Skin of body (tissue), 2 donors: ENCODE results near the gene THBS3. TPM values are rescaled to one million over a fixed set of nuclear protein-coding genes. Genes with fewer than 3 reads are reported as not detected.
"Not testable (repeated sequence)": the region's sequence is repeated elsewhere in the genome, so short reads cannot be mapped to it uniquely, and the experiment has no call there.

Experiments
- DNase-seq: peaks from one replicate; lab custom pipeline; 2025; lab: John Stamatoyannopoulos, UW
- total RNA-seq: library from RNA; depleted of rRNA; stranded (reverse); fragments of >200 nt; gene quantifications from one replicate; pipeline ENCODE4 v1.2.3, GENCODE V29; 2014

Gene THBS3
- total RNA-seq, 1 donor from 2014 or later: 32.5 TPM

DNA sequence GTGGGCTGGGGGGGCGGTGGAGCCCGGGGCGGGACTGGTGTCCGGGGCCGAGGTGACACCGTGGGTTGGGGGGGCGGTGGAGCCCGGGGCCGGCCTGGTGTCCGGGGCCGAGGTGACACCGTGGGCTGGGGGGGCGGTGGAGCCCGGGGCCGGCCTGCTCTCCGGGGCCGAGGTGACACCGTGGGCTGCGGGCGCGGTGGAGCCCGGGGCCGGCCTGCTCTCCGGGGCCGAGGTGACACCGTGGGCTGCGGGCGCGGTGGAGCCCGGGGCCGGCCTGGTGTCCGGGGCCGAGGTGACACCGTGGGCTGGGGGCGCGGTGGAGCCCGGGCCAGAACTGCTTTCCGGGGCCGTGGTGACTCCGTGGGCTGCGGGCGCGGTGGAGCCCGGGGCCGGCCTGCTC lies 17.8 kb downstream of the THBS3 start:
- not testable (repeated sequence) for DNase-seq

DNA sequence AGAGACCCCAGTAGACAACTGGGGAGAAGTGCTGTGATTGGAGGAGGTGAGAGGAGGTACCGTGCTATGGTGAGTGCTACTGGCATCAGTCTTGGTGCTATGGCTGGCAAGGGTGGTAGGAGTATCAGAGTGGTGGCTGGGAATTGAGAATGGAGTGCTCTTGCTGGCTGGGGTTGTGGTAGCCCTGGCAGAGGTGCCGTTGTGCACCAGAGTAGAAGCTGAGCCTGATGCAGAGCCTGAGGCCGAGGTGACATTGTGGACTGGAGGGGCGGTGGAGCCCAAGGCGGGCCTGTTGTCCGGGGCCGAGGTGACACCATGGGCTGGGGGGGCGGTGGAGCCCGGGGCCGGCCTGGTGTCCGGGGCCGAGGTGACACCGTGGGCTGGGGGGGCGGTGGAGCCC lies 19.4 kb downstream of the THBS3 start:
- no peak for DNase-seq

DNA sequence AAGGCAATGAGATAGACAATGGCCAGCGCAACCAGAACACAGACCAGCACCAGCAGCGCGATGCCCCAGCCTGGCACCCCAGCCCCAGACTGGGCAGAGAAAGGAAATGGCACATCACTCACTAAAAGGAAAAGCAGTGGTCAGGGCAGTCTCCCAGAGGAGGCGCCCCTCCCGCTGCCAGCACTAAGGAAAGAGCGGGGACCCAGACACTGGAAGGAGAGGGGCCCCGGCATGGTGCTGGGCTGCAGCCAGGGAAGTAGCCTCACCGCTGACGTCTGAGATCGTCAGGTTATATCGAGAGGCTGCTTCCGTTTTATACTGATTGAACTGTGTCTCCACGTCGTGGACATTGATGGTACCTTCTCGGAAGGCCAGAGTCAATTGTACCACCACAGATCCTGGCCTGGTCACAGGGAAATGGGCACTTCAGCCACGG lies 20.2 kb downstream of the THBS3 start:
- no peak for DNase-seq

DNA sequence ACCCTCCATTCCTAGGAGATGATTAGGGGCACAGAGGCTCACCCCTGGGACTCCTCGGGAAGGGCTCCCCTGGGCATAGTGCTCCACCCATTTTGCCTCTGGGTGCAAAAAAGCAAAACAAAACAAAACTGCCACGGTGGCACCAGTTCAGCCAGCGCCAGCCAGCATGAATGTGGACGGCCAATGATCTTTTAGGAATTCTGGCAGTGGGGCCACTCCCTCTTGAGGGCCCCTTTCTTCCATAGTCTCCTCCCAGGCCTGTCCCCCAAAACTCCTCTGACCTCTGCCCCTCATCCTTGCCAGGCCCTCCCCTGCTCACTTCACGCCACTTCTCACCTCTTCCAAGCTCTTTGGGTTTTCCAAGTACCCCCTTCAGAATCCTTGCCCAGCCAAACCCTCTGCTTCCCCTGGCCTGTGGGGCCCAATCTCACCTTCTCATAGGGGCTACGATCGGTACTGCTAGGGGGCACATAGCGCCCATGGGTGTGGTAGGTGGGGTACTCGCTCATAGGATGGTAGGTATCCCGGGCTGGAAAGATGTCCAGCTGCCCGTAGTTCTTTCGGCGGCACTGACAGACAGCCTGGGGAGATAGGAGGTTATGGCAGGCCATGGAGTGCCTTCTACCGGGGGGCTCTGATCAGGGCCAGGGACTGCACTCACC lies 20.8 kb downstream of the THBS3 start:
- DNase-seq: no peak

DNA sequence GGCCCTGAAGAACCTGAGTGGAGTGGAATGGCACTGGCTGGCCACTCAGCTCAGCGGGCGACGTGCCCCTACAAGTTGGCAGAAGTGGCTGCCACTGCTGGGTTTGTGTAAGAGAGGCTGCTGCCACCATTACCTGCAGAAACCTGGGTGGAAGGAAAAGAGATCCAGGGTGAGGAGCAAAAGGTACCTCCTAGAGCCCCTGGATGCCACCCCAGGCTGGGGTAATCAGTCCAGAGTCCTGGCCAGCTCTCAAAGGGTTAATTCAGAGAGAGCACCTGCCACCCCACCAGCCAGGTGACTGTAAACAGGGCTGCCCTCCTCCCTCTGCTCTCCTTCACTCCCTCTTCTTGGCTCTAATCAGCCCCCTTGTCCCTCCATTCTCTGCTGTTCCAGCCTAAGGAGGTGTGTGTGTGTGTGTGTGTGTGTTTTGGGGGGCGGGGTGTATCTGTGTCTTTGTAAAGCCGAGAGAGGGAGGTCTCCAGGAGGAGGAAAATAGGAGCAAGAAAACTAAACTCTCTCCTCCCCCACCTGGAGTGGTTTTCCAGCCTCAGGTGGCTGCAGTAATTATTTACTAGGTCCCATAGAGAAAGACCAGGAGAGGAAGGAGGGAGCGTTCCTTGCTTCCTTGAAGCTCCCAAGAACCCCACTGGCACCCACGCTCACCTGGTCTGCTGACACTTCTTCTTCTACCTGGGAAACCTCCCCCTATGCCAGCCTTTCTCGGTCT lies 21.5 kb downstream of the THBS3 start:
- no peak for DNase-seq

DNA sequence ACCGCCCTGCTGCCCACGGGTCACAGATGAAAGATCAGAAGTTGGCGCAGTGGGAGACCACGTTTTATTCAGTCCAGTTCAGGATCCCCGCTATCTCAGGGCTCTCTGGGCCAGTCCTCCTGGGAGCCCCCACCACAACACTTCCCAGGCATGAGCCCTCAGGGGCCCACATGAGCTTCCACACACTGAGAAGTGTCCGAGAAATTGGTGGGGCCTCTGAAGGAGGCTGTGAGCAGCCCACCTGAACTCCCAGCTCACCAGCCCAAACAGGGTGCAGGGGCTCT lies 22.0 kb downstream of the THBS3 start:
- DNase-seq: no peak

DNA sequence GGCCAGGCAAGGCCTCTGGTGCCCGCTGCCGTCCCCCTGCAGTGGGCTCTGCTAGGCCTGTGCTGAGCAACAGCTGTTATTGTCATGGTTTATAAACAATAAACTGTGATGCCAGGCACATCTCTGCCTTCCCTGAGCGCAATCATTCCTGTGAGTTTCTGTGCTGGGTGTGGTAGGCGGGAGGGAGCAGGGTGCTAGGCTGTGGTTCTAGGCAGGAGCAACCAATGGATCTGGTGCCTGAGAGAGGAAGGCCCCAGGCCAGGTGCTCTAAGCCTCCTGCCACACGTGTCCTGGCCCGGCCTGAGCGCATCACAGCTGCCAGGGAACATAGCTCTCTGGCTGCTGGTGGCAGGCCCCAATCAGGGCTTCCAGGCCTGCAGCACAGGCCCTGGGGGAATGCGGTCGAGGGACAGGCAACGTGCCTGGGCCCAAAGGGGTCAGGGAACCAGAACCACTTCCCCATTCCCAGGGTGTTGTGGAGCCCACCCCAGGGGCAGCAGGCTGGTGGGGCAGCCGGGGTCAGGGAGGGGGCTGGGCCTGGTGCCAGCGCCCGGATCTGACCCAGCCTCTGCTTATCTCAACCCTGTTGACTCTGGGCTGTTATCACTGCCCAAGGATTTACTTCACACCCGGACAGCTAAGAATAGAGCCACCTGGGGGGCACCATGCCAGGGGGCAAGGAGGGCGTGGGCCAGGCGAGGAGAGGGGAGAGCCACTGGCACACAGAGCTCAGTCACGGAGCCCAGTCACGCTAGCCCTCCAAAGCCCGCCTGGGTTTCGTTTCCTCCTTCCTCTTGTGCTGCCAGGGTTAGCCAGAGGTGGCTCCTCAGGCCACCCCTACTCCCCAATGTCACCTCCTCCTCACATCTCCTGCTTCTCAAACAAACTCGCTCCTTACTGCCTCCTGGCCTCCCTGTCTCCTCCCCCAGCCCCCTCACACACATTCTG lies 22.6 kb downstream of the THBS3 start:
- DNase-seq: no peak

DNA sequence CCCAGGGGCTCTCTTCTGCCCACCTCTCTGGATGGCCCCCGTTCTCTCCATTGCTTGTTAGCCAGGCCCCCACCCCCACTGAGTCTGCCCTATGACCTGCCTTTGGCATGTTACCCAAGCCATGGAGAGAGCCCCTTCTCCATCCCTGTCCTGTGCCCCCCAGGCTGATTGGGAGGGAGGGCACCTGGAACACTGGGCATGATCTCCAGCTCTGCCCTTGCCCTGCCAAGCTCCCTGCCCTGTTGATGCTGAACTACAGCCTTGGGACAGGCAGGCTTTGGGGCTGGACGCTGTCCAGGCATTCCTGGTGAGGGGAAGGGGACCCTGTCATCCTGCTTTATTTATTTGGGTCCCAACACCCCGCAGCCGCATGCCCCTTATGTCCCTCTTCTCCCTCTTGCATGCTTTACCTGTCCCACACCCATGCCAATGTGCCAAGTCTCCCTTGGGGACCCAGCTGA lies 23.3 kb downstream of the THBS3 start:
- no peak for DNase-seq

DNA sequence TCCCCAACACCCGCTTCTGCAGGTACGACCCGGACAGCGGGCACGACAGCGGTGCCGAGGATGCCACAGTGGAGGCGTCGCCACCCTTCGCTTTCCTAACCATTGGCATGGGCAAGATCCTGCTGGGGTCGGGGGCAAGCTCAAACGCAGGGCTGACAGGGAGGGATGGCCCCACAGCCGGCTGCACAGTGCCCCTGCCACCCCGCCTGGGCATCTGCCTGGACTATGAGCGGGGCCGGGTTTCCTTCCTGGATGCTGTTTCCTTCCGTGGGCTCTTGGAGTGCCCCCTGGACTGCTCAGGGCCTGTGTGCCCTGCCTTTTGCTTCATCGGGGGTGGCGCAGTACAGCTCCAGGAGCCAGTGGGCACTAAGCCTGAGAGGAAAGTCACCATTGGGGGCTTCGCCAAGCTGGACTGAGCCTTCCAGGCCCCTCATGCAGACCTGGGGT lies 23.9 kb downstream of the THBS3 start:
- no peak for DNase-seq

DNA sequence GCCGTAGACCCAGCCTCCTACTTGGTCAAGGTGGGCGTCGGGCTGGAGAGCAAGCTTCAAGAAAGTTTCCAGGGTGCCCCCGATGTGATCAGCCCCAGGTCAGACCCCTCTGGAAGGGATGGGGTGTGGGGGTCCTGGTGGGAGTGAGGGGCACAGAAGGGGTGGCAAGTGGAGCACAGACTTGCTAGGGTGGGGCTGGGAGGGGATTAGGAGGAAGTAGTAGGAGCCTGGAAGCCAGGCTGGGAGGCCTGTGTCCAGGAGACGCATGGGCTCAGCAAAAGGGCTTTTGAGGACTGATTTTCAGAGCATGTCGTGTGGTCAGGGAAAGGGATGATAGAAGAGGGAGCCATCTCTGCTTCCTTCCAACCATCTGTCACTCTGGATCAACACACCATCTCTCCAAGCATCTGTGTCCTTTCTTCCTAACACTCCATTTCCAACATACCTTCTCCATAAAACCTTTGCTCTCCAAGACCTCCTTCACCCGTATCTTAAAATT lies 25.6 kb downstream of the THBS3 start:
- DNase-seq: no peak

DNA sequence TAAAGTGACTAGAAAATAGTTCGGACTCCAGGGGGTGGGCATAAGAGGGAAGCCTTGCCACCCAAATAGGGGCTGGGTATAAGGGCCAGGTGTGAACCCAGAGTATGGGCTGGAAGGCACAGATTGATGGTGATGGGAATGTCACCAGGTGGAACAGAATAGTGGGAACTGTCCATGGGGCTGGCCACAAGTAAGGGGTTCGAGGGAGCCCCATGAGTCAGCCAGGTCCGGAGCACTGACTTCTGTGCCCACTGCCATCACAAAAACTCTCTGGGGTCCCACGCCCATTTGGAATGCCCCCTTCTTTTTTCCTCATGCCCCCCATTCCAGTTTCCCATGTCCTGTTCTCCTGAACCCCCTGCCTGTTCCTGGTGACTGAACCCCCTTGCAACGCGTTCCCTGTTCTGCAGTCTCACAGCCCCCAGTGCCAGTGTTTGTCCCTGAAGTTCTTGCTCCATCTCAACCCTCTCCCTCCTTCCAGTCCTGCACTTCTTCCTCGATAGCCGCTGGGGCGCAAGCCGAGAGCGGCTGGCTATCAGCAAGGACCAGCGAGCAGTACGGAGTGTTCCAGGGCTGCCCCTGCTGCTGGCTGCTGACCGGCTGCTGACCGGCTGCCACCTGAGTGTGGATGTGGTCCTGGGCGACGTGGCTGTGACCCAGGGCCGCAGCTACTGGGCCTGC lies 26.2 kb downstream of the THBS3 start:
- no peak for DNase-seq

DNA sequence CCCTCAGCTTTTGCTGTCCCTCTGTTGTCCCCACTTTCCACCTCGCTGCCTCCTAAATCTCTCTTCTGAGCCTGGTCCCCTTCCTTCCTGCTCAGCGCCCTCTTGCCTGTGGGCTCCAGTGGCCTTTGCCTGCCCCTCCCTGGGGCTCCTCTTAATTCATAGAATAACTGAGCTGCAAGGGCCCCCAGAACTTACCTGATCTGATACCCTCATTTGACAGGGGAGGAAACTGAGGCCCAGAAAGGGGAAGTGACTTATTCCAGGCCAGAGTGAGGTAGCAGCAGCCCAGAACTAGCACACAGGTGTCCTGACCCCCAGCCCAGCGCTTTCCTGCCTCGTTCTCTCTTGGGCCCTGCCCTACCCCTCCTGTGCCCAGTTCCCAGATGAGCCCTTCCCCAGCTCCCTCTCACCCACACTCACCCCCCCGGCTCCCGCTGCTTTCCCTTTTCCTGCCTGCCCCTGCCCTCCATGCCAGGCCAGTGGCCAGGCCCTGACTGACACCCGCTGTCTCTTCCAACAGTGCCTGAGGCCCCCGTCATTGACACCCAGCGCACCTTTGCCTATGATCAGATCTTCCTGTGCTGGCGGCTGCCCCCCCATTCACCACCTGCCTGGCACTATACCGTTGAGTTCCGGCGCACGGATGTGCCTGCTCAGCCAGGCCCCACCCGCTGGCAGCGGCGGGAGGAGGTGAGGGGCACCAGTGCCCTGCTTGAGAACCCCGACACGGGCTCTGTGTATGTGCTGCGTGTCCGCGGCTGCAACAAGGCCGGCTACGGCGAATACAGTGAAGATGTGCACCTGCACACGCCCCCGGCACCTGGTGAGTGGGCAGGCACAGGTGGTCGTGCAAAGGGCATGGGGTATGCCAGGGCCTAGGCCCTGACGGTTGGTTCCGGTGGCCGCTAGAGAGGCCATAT lies 28.3 kb downstream of the THBS3 start:
- DNase-seq: no peak

DNA sequence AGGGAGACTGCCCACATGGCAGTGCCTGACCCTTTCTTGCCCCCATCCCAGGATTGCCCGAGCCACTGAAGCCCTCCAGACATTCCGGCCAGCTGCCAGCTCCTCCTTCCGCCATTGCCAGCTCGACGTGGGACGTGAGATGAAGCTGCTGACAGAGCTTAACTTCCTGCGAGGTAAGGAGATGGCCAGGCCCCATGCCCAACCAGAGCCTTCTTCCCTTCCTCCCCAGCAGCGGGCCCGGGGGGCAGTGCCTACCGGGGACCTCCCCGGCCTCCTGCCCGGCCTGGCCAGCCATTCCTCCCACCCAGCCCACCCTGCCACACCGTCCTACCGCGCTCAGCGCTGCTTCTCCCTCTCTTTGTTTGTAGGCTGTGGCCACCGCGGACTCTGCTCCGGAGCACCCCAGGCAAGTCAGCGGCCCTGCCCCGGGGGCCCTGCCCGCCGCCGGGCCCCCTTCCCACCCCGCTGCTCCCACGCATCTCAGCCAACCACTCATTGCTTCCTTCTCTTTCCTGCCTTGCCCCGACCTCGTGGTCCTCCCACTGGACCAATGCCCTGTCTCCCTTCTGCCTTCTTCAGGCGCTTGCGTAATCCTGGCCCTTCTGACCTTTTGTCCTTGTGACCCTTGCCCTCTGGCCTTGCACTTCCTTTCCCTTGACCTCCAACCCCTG lies 29.1 kb downstream of the THBS3 start:
- DNase-seq: no peak

DNA sequence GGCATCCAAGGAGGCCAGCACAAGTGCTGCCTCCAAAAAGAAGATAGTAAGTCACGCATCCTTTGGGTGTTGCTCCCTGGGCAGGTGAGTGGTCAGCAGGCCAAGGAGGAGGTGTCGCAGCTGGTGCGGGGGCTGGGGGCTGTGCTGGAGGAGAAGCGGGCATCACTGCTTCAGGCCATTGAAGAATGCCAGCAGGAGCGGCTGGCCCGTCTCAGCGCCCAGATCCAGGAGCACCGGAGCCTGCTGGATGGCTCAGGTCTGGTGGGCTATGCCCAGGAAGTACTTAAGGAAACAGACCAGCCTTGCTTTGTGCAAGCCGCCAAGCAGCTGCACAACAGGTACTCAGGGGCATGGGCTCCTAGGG lies 29.8 kb downstream of the THBS3 start:
- DNase-seq: no peak

DNA sequence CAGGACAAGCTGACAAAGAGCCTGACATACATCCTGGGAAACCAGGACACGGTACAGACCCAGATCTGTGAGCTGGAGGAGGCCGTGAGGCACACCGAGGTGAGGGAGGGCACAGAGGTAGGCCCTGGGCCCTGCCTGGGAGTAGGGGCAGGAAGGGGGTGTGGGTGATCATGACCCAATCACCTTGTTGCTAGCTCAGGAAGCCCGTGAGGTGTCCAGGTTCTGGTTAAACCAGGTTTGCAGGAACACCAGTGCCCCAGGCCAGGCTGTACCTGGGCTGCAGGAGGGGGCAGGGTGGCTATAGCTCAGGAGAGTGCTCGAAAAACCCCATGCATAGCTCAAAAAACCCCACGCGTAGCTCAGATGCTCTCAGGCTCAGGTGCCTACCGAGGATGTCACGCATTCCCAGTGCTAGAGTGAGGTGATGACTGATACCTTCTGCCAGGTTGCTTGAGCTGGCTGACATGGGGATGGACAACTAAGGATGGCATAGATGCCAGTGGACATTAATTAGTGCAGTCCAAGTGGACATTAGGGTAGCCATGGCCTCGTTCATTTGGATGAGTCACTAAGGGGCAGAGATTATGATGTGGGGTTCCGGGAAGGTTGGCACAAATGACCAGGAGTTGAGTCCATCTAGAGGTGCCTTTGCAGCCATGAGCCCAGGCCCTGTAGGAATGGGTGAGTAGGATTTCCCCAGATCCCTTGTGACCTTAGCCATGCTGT lies 30.3 kb downstream of the THBS3 start:
- no peak for DNase-seq

DNA sequence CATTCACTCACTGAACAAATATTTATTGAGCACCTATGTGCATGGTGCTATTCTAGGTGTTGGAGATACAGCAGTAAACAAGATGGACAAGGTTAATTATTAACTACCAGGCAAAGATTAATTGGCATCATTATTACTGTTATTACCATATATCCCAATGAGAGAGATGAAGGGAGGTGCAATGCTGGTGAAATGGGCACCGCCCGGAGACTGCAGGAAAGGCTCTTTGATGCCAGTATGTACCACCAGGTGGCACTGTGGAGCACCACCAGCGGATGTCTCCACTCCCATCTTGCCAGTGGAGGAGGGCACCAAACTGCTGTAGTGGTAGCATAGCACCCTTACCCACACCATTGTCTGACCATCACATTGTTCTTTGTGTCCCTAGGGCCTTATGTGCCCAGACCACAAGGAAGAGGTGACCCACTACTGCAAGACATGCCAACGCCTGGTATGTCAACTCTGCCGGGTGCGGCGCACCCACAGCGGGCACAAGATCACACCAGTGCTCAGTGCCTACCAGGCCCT lies 31.1 kb downstream of the THBS3 start:
- peak; percentile 36 for DNase-seq

DNA sequence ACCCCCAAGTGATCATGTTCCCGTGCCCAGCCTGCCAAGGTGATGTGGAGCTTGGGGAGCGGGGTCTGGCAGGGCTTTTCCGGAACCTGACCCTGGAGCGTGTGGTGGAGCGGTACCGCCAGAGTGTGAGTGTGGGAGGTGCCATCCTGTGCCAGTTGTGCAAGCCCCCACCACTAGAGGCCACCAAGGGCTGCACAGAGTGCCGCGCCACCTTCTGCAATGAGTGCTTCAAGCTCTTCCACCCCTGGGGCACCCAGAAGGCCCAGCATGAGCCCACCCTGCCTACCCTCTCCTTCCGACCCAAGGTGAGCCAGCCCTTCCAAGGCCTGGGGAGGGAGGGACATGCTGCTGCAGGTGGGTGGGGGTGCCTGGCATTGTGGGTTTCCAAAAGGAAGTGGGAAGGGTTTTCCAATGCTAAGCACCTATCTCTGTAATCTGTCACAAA lies 31.7 kb downstream of the THBS3 start:
- DNase-seq: no peak

DNA sequence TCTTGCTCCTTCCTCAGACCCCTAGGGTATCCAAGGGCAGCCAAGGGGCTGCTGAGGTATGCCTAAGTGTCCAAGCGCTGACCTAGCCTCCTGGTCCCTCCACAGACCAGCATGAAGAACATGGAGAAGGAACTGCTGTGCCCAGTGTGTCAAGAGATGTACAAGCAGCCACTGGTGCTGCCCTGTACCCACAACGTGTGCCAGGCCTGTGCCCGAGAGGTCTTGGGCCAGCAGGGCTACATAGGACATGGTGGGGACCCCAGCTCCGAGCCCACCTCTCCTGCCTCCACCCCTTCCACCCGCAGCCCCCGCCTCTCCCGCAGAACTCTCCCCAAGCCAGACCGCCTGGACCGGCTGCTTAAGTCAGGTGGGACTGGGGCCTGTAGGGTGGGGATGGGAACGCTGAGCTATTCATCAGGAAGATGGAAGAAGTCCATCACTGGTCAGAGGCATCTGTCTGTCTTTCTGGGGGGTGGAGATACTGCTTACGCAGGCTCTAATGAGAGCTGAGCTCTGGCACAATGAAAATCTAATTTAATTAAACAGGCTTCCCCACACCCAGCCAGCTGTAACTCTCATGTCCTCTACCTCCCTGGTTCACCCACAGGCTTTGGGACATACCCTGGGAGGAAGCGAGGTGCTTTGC lies 32.3 kb downstream of the THBS3 start:
- no peak for DNase-seq
